Mesenchymal stem cell (in vitro differentiated cells and primary cell): ENCODE data around the gene CCDC124.

Experiments used
- DNase-seq: peaks from one replicate; pipeline ENCODE4 v3.0.0-alpha.2; 2013
- H2AFZ ChIP-seq: one replicate; pipeline ENCODE4 v1.6.1; 2013; ENCODE audit warnings: low read depth, mild to moderate bottlenecking, control low read depth, inconsistent platforms, low read length, moderate library complexity
- H2AK5ac ChIP-seq: 2 replicates; pipeline ENCODE4 v1.6.1; 2013; ENCODE audit warnings: low read length, moderate library complexity, mild to moderate bottlenecking, inconsistent platforms; ENCODE audit not compliant: severe bottlenecking
- H2BK120ac ChIP-seq: one replicate; pipeline ENCODE4 v1.6.1; 2013; ENCODE audit warnings: low read depth, mild to moderate bottlenecking, inconsistent platforms, low read length, moderate library complexity
- H2BK12ac ChIP-seq, 2 experiments: one replicate each; pipeline ENCODE4 v1.6.1; 2013; ENCODE audit warnings: inconsistent platforms in 2 of 2, low read length in 2 of 2, mild to moderate bottlenecking in 2 of 2, moderate library complexity in 2 of 2, control low read depth in 1 of 2
- H2BK15ac ChIP-seq: one replicate; pipeline ENCODE4 v1.6.1; 2013; ENCODE audit warnings: mild to moderate bottlenecking, low read depth, inconsistent platforms; ENCODE audit not compliant: poor library complexity, severe bottlenecking
- H2BK5ac ChIP-seq: 2 replicates; pipeline ENCODE4 v1.6.1; 2013; ENCODE audit warnings: low read depth, mild to moderate bottlenecking, low read length, control low read depth, inconsistent platforms; ENCODE audit not compliant: poor library complexity, severe bottlenecking
- H3K14ac ChIP-seq, 2 experiments: one replicate each; pipeline ENCODE4 v1.6.1; 2013; ENCODE audit warnings: inconsistent platforms in 2 of 2, low read length in 2 of 2, control low read depth in 1 of 2, mild to moderate bottlenecking in 1 of 2, moderate library complexity in 1 of 2
- H3K18ac ChIP-seq, 2 experiments: one replicate each; pipeline ENCODE4 v1.6.1; 2013; ENCODE audit warnings: inconsistent platforms in 2 of 2, low read length in 2 of 2, control low read depth in 1 of 2, low read depth in 1 of 2, mild to moderate bottlenecking in 1 of 2
- H3K23ac ChIP-seq, 2 experiments: one replicate each; pipeline ENCODE4 v1.6.1; 2013; ENCODE audit warnings: inconsistent platforms in 2 of 2, low read length in 2 of 2, mild to moderate bottlenecking in 2 of 2, moderate library complexity in 2 of 2, control low read depth in 1 of 2
- H3K27ac ChIP-seq: 2 replicates; pipeline ENCODE4 v1.5.1; 2013; ENCODE audit warnings: mild to moderate bottlenecking, moderate library complexity, low read length, control low read depth, inconsistent platforms; ENCODE audit not compliant: poor library complexity, severe bottlenecking
- H3K27me3 ChIP-seq, 2 experiments: 2 replicates each; pipeline versions ENCODE4 v1.6.1 to v1.7.0; 2013; ENCODE audit warnings: low read length in 2 of 2, mild to moderate bottlenecking in 2 of 2, moderate library complexity in 2 of 2, control low read depth in 1 of 2, inconsistent platforms in 1 of 2; ENCODE audit not compliant: control insufficient read depth in 1 of 2, insufficient read depth in 1 of 2
- H3K36me3 ChIP-seq, 2 experiments: 2 replicates each; pipeline versions ENCODE4 v1.6.1 to v1.7.0; 2013; ENCODE audit warnings: low read length in 2 of 2, control low read depth in 1 of 2, inconsistent platforms in 1 of 2, low read depth in 1 of 2, mild to moderate bottlenecking in 1 of 2; ENCODE audit not compliant: insufficient read depth in 2 of 2, control insufficient read depth in 1 of 2
- H3K4ac ChIP-seq, 2 experiments: one replicate each; pipeline ENCODE4 v1.6.1; 2013; ENCODE audit warnings: inconsistent platforms in 2 of 2, low read length in 2 of 2, mild to moderate bottlenecking in 2 of 2, moderate library complexity in 2 of 2, control low read depth in 1 of 2, low read depth in 1 of 2
- H3K4me1 ChIP-seq: 2 replicates; pipeline ENCODE4 v1.6.1; 2013; ENCODE audit warnings: low read depth, low read length, control low read depth; ENCODE audit not compliant: control insufficient read depth, insufficient read depth
- H3K4me2 ChIP-seq: 2 replicates; pipeline ENCODE4 v1.6.1; 2013; ENCODE audit warnings: low read length, mild to moderate bottlenecking, inconsistent platforms; ENCODE audit not compliant: poor library complexity, severe bottlenecking
- H3K4me3 ChIP-seq, 2 experiments: 2 replicates each; pipeline versions ENCODE4 v1.5.1 to v1.7.0; 2013; ENCODE audit warnings: low read length in 2 of 2, mild to moderate bottlenecking in 2 of 2, control low read depth in 1 of 2, low read depth in 1 of 2; ENCODE audit not compliant: insufficient read depth in 1 of 2
- H3K79me1 ChIP-seq: replicated peaks from 2 replicates; pipeline ENCODE4 v1.6.1; 2013; ENCODE audit warnings: mild to moderate bottlenecking, control low read depth, low read length, inconsistent platforms; ENCODE audit not compliant: poor library complexity, severe bottlenecking
- H3K9ac ChIP-seq: 2 replicates; pipeline ENCODE4 v1.7.0; 2013; ENCODE audit warnings: mild to moderate bottlenecking, low read length, moderate library complexity
- H3K9me3 ChIP-seq: 2 replicates; pipeline ENCODE4 v1.7.0; 2013; ENCODE audit warnings: mild to moderate bottlenecking, low read length; ENCODE audit not compliant: control insufficient read depth
- H4K8ac ChIP-seq: one replicate; pipeline ENCODE4 v1.6.1; 2013; ENCODE audit warnings: inconsistent platforms, mild to moderate bottlenecking, low read length, moderate library complexity
- H4K91ac ChIP-seq: one replicate; pipeline ENCODE4 v1.6.1; 2013; ENCODE audit warnings: mild to moderate bottlenecking, low read length, inconsistent platforms
- WGBS: methylation state at CpG from one replicate; pipeline ENCODE4 v1.1.7; 2013; ENCODE audit warnings: mixed read lengths; 5-methylcytosine and 5-hydroxymethylcytosine counted together

CCDC124 gene

DNA sequence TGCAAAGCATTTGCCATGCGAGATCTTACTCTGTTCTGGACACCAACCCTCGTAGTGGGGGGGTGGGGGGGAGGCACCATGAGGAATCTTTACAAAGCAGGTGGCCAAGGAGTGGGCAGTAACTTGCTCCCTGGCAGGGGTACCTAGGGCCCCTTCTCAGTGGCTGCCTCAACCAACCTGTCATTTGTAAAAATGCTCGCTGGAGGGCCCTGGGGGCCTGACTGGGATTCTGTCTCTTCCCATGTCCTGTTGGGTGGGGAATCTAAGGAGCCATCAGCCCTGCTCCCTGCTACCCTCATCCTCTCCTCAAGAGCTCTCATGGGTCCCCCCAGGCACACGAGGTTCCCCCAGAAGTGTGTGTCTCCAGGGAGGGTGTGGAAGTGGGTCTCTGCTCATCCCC, 35.5 kb downstream of the CCDC124 start:
- DNase-seq = no peak
- 74% methylated on average over 3 of the region's 4 CpGs for WGBS

DNA sequence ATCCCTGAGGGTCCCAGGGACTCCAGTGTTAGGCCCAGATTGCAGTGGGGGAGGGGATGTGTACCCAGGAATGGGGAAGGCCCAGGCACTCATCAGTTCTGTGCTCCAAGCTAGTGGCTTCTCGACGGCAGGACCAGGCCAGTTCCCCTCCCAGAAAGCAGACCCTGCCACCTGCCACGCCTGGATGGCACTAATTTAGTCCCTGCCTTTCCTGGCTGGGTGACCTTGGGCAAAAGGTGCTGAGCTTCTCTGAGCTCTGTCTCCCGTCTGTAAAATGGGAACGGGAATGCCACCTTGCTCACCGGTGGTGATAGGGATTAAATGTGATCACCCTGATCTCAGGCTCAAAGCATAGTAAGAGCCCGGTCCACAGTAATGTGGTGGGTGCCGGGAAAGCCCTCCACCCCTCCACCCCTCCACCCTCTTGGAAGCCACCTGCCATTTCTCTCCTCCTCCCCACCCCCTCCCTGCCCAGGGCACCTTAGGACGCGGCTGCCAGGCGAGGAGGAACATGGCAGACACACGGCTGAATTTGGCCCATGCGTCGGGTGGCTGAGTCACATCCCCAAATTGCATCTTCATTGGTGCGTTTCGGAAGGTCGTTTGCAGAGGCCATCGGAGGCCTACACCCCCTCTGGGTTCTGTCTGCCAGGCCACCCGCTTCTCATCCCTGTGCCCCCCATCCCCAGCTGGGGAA, 36.4 kb downstream of the CCDC124 start:
- no peak overlapping the region for H3K14ac ChIP-seq
- no peak overlapping the region for H3K23ac ChIP-seq
- H2AFZ ChIP-seq = no peak overlapping the region
- H2BK15ac ChIP-seq = no peak overlapping the region
- peaks cover 3% of the 10 kb centered on the region for H3K4me1 ChIP-seq
- 88% methylated on average over 19 of the region's 19 CpGs for WGBS
- H3K18ac ChIP-seq = no peak overlapping the region
- H2BK5ac ChIP-seq = no peak overlapping the region
- H2BK12ac ChIP-seq = no peak overlapping the region
- no peak overlapping the region for H3K27ac ChIP-seq
- no peaks in the 10 kb centered on the region for H3K9me3 ChIP-seq
- H3K4ac ChIP-seq = no peak overlapping the region
- H3K4me2 ChIP-seq = no peak overlapping the region
- no peak overlapping the region for H2AK5ac ChIP-seq
- no peak overlapping the region for H4K91ac ChIP-seq
- no peak overlapping the region for H2BK120ac ChIP-seq
- no peaks in the 10 kb centered on the region for H3K36me3 ChIP-seq
- no peak overlapping the region for H3K4me3 ChIP-seq
- H3K9ac ChIP-seq = no peak overlapping the region
- no peak overlapping the region for H4K8ac ChIP-seq
- no peak for DNase-seq
- H3K79me1 ChIP-seq = no peaks in the 10 kb centered on the region
- peaks cover 55 to 62% of the 10 kb centered on the region in 2 experiments for H3K27me3 ChIP-seq

More for the DNA sequence above, 35.5 kb downstream of the CCDC124 start:
- Histone ChIP-seq H2AK5ac (no peak overlapping the region), H3K4me1 (peaks cover 3% of the 10 kb centered on the region), H3K79me1 (no peaks in the 10 kb centered on the region), H3K4me2 (no peak overlapping the region), H2BK15ac (no peak overlapping the region), H3K4ac (no peak overlapping the region), H3K27ac (no peak overlapping the region), H3K4me3 (no peak overlapping the region), H4K91ac (no peak overlapping the region), H3K9me3 (no peaks in the 10 kb centered on the region), H2BK12ac (no peak overlapping the region), H2BK120ac (no peak overlapping the region), H3K14ac (no peak overlapping the region), H3K9ac (no peak overlapping the region), H3K23ac (no peak overlapping the region), H3K27me3 (peaks cover 59 to 66% of the 10 kb centered on the region in 2 experiments), H3K36me3 (no peaks in the 10 kb centered on the region), H4K8ac (no peak overlapping the region), H2BK5ac (no peak overlapping the region), H2AFZ (no peak overlapping the region), H3K18ac (no peak overlapping the region)

DNA sequence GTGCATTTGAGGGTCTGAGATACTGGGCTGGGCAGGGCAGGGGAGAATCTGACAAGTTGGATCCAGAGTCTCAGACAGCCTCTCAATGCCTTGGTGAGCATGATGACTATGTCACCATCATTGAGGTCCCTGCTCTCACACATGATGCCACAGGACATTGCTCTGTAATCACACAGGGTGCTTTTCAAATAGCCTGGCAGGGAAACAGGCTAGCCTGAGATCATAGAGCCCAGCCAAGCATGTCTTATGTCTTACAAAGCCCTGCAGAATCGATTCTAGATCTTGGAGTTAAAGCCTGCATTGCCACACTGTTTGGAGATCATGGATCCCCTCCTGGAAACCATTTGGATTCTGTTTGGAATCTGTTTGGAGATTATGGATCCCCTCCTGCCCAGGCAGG, 39.4 kb downstream of the CCDC124 start:
- H2AK5ac ChIP-seq = no peak overlapping the region
- H3K14ac ChIP-seq = no peak overlapping the region
- H3K36me3 ChIP-seq = no peaks in the 10 kb centered on the region
- H3K4ac ChIP-seq = no peak overlapping the region
- H3K27ac ChIP-seq = no peak overlapping the region
- no peak overlapping the region for H3K9ac ChIP-seq
- no peak overlapping the region for H2BK15ac ChIP-seq
- H3K4me2 ChIP-seq = no peak overlapping the region
- no peak overlapping the region for H2BK5ac ChIP-seq
- H3K27me3 ChIP-seq = peaks cover 33 to 54% of the 10 kb centered on the region in 2 experiments
- DNase-seq = no peak
- H3K4me1 ChIP-seq = peaks cover 2% of the 10 kb centered on the region
- no peak overlapping the region for H3K23ac ChIP-seq
- H2AFZ ChIP-seq = no peak overlapping the region
- H4K91ac ChIP-seq = no peak overlapping the region
- no peaks in the 10 kb centered on the region for H3K9me3 ChIP-seq
- no peak overlapping the region for H2BK120ac ChIP-seq
- no peaks in the 10 kb centered on the region for H3K79me1 ChIP-seq
- WGBS = 76% methylated on average over 1 of the region's 1 CpG
- H2BK12ac ChIP-seq = no peak overlapping the region
- H4K8ac ChIP-seq = no peak overlapping the region
- H3K18ac ChIP-seq = no peak overlapping the region
- H3K4me3 ChIP-seq = no peak overlapping the region

DNA sequence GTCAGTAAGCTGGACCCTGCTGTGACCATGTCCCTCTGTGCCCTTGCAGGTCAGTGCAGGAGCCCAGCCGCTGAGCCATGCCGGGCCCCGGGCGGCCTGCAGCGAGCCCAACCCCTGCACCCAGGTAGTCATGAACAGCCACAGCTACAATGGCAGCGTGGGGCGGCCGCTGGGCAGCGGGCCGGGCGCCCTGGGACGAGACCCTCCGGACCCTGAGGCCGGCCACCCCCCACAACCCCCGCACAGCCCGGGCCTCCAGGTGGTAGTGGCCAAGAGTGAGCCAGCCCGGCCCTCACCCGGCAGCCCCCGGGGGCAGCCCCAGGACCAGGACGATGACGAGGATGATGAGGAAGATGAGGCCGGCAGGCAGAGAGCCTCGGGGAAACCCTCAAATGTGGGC, 40.9 kb downstream of the CCDC124 start:
- Histone ChIP-seq H3K27me3 (peaks cover 17 to 46% of the 10 kb centered on the region in 2 experiments), H3K79me1 (no peaks in the 10 kb centered on the region), H3K27ac (no peak overlapping the region), H3K4ac (no peak overlapping the region), H3K4me3 (no peak overlapping the region), H3K18ac (no peak overlapping the region), H2BK12ac (no peak overlapping the region), H2AK5ac (no peak overlapping the region), H2AFZ (no peak overlapping the region), H4K91ac (no peak overlapping the region), H2BK120ac (no peak overlapping the region), H3K4me2 (no peak overlapping the region), H4K8ac (no peak overlapping the region), H2BK15ac (no peak overlapping the region), H3K9ac (no peak overlapping the region), H3K36me3 (no peaks in the 10 kb centered on the region), H3K9me3 (no peaks in the 10 kb centered on the region), H3K14ac (no peak overlapping the region), H3K4me1 (no peaks in the 10 kb centered on the region), H2BK5ac (no peak overlapping the region), H3K23ac (no peak overlapping the region)
- WGBS = 93% methylated on average over 23 of the region's 23 CpGs
- no peak for DNase-seq
